Activated B cell treated with CpG ODN at 0.5 μM for 24 hours (primary cell): ENCODE data around the gene GPD1. TPM values are rescaled to one million over a fixed set of nuclear protein-coding genes. Genes with fewer than 3 reads are reported as not detected.

Experiments used
- ATAC-seq: fragments of 200-7000 bp; cut with Tn5 transposase; one replicate; pipeline ENCODE4 v1.10.0; 2021; ENCODE audit warnings: low read depth, mild to moderate bottlenecking, moderate library complexity
- CTCF ChIA-PET: fragments of 350-600 bp; sonication (Branson Sonifier 250); formaldehyde crosslinking; loops from one replicate; lab custom pipeline; 2021; ENCODE audit warnings: antibody characterized with exemption; lab: Charles Lee
- POLR2A ChIA-PET: fragments of 350-600 bp; sonication (Branson Sonifier 250); formaldehyde crosslinking; loops from one replicate; lab custom pipeline; 2021; ENCODE audit warnings: antibody characterized with exemption; lab: Charles Lee
- DNase-seq: peaks from one replicate; pipeline ENCODE4 v3.0.0; 2022
- H3K27ac Mint-ChIP-seq: one replicate; pipeline ENCODE4 v1.8.0; 2020; ENCODE audit warnings: mixed read lengths
- H3K27me3 Mint-ChIP-seq: one replicate; pipeline ENCODE4 v1.8.0; 2021; ENCODE audit warnings: mixed read lengths
- H3K36me3 Mint-ChIP-seq: one replicate; pipeline ENCODE4 v1.8.0; 2021; ENCODE audit warnings: low read depth, mixed read lengths
- H3K4me1 Mint-ChIP-seq: one replicate; pipeline ENCODE4 v1.8.0; 2021; ENCODE audit warnings: mixed read lengths
- H3K4me3 Mint-ChIP-seq: one replicate; pipeline ENCODE4 v1.8.0; 2020; ENCODE audit warnings: mild to moderate bottlenecking, mixed read lengths
- H3K9me3 Mint-ChIP-seq: one replicate; pipeline ENCODE4 v1.8.0; 2020; ENCODE audit warnings: mixed read lengths
- CTCF ChIP-seq: fragments of 200-600 bp; IDR thresholded peaks from one replicate; pipeline ENCODE4 v1.8.0; 2022; ENCODE audit warnings: antibody characterized with exemption, mild to moderate bottlenecking
- intact Hi-C: fragments of 100-400 bp; cut with micrococcal nuclease; formaldehyde crosslinking; loops from one replicate; pipeline ENCODE4 v1.15.1; 2024
- total RNA-seq: library from RNA; stranded (reverse); gene quantifications from 2 replicates; pipeline ENCODE4 v1.2.3, GENCODE V29; 2022

Gene GPD1
- total RNA-seq, 1 donor from 2014 or later: 0.60 TPM

DNA sequence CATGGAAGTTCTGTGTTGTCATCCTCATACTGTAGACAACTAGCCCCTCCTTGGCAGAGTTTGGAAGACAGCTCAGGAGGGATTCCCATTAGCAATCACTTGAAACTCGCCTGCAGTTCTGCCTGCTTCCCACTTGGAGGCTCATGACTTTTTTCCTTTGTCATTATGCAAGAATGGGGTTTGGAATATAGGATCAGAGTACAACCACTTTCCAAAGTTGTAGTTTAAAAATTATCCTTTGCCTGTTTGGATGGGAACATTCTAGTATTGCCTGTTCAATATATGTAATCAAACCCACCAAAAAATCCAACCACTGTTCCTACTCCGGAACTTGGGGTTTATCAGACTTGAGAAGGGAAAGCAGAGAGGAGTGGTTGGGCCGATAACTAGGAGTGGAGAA is 2.1 kb upstream of the GPD1 start:
- intact Hi-C loops: no loop called here
- Mint-ChIP-seq H3K27ac (no peak overlapping the region), H3K9me3 (no peaks in the 10 kb centered on the region), H3K27me3 (no peaks in the 10 kb centered on the region), H3K4me1 (peaks cover 9% of the 10 kb centered on the region), H3K4me3 (no peak overlapping the region), H3K36me3 (peaks cover 60% of the 10 kb centered on the region)
- CTCF ChIA-PET: no interaction called here
- DNase-seq (no peak), ATAC-seq (no peak)
- no peak for TF ChIP-seq CTCF
- POLR2A ChIA-PET: interaction anchor here (1.9 to 3.3 kb wide), 2 partner anchors 9 to 16 kb away, joined by 7 to 14 read pairs; partner anchors contain the start of genes COX14 and SMARCD1

DNA sequence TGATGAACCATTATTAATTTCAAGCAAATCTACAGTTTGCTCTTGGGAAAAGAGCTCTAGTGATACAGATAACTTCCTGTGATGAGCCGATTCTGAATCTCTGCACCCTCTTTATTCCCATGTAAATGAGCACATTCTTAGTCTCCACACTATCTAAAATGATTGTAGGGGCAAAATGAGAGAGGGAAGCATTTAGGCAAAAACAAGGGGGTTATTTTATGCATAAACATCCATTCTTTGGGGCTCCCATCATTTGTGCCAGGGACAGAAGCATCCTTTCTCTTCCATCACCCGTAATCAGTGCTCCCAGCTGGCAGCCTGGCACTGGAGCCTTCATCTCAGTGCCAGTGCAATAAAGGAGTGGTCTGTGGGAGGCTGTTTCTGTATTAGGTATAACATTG is 1.7 kb upstream of the GPD1 start:
- ATAC-seq: no peak
- no peak overlapping the region for H3K4me3 Mint-ChIP-seq
- H3K27me3 Mint-ChIP-seq: no peaks in the 10 kb centered on the region
- CTCF ChIA-PET: interaction anchor here (1.6 to 2.4 kb wide), 2 partner anchors 10 to 14 kb away, joined by 8 to 9 read pairs; partner anchors contain the start of gene COX14
- TF ChIP-seq CTCF: no peak
- H3K27ac Mint-ChIP-seq: no peak overlapping the region
- H3K4me1 Mint-ChIP-seq: peaks cover 9% of the 10 kb centered on the region
- POLR2A ChIA-PET: interaction anchor here (0.7 to 3.3 kb wide), 3 partner anchors 9 to 422 kb away, joined by 3 to 14 read pairs (median 7); partner anchors contain the start of genes COX14 and SMARCD1
- intact Hi-C loops: no loop called here
- H3K36me3 Mint-ChIP-seq: peaks cover 58% of the 10 kb centered on the region
- H3K9me3 Mint-ChIP-seq: no peaks in the 10 kb centered on the region
- no peak for DNase-seq

- H3K27ac Mint-ChIP-seq: no peak overlapping the region
- CTCF ChIA-PET: interaction anchor here (1.6 to 2.4 kb wide), 2 partner anchors 9 to 15 kb away, joined by 8 to 9 read pairs; partner anchors contain the start of gene COX14
Measured at GRCh38 chr12:50102646-50103309, 1.0 kb upstream of the GPD1 start.

GRCh38 chr12:50103351-50103750 is 457 bp upstream of the GPD1 start:
- H3K4me3 Mint-ChIP-seq: no peak overlapping the region
- H3K36me3 Mint-ChIP-seq: peaks cover 47% of the 10 kb centered on the region
- CTCF ChIA-PET: interaction anchor here (1.2 to 2.4 kb wide), 3 partner anchors 8 to 33 kb away, joined by 5 to 9 read pairs (median 8); partner anchors contain the start of gene COX14
- peaks cover 11% of the 10 kb centered on the region for H3K4me1 Mint-ChIP-seq
- H3K27ac Mint-ChIP-seq: no peak overlapping the region
- no peaks in the 10 kb centered on the region for H3K9me3 Mint-ChIP-seq
- POLR2A ChIA-PET: interaction anchor here (1.3 to 2.1 kb wide), 3 partner anchors 9 to 19 kb away, joined by 3 to 10 read pairs (median 7); partner anchors contain the start of genes COX14 and SMARCD1
- DNase-seq (no peak), ATAC-seq (no peak)
- intact Hi-C loops: no loop called here
- no peak for TF ChIP-seq CTCF
- no peaks in the 10 kb centered on the region for H3K27me3 Mint-ChIP-seq

More at GRCh38 chr12:50102646-50103309, 1.0 kb upstream of the GPD1 start:
- H3K27me3 Mint-ChIP-seq: no peaks in the 10 kb centered on the region
- peak; percentile 52 for ATAC-seq
- TF ChIP-seq CTCF: no peak
- DNase-seq: no peak
- intact Hi-C loops: no loop called here
- no peaks in the 10 kb centered on the region for H3K9me3 Mint-ChIP-seq
- H3K36me3 Mint-ChIP-seq: peaks cover 53% of the 10 kb centered on the region
- peaks cover 9% of the 10 kb centered on the region for H3K4me1 Mint-ChIP-seq
- POLR2A ChIA-PET: interaction anchor here (0.7 to 2.1 kb wide), 4 partner anchors 9 to 423 kb away, joined by 3 to 10 read pairs (median 5); partner anchors contain the start of genes COX14 and SMARCD1
- no peak overlapping the region for H3K4me3 Mint-ChIP-seq
